Esophagus muscularis mucosa (tissue), 4 donors: ENCODE results near the gene CRB1. TPM values are rescaled to one million over a fixed set of nuclear protein-coding genes. Genes with fewer than 3 reads are reported as not detected.

Experiments used
- DNase-seq: peaks from one replicate; pipeline ENCODE4 v3.0.0-alpha.2; 2017; ENCODE audit errors: extremely low spot score
- H3K27ac ChIP-seq, 4 donors: fragments of 200-600 bp; sonication (generic); replicated peaks in 1 of 4; 1 replicate in 3 of 4; 2 replicates in 1 of 4; pipeline ENCODE4 v1.5.1; 2016 to 2019; ENCODE audit warnings: mild to moderate bottlenecking in 1 of 4
- H3K27me3 ChIP-seq, 4 donors: fragments of 200-600 bp; sonication (generic); one replicate each; pipeline versions ENCODE4 v1.5.1 to v1.6.0; 2016 to 2019
- H3K36me3 ChIP-seq, 4 donors: fragments of 200-600 bp; sonication (generic); one replicate each; pipeline ENCODE4 v1.5.1; 2016 to 2019
- H3K4me1 ChIP-seq, 4 donors: fragments of 200-600 bp; sonication (generic); one replicate each; pipeline ENCODE4 v1.5.1; 2016 to 2019
- H3K4me3 ChIP-seq, 4 donors: fragments of 200-600 bp; sonication (generic); 1 replicate in 2 of 4; 2 replicates in 2 of 4; pipeline ENCODE4 v1.5.1; 2016 to 2019; ENCODE audit warnings: mild to moderate bottlenecking in 4 of 4, moderate library complexity in 1 of 4
- H3K9me3 ChIP-seq, 4 donors: fragments of 200-600 bp; sonication (generic); 1 replicate in 3 of 4; 2 replicates in 1 of 4; pipeline ENCODE4 v1.5.1; 2016 to 2019
- CTCF ChIP-seq, 3 experiments: fragments of 200-600 bp in 2 of 3; fragments of 450-650 bp in 1 of 3; sonication (generic) in 2 of 3; IDR thresholded peaks; one replicate each; pipeline ENCODE4 v1.5.1; 2017 to 2019; ENCODE audit warnings: antibody characterized with exemption in 3 of 3, mild to moderate bottlenecking in 2 of 3, moderate library complexity in 1 of 3
- EP300 ChIP-seq: sonication (generic); formaldehyde crosslinking; IDR thresholded peaks from one replicate; pipeline ENCODE4 v1.6.1; 2017; ENCODE audit warnings: antibody characterized with exemption
- POLR2A ChIP-seq: fragments of 450-650 bp; IDR thresholded peaks from one replicate; pipeline ENCODE4 v1.6.1; 2017; ENCODE audit warnings: antibody characterized with exemption, moderate library complexity, mild to moderate bottlenecking, low read depth
- POLR2AphosphoS5 ChIP-seq, 2 donors: sonication (generic); formaldehyde crosslinking; IDR thresholded peaks; one replicate each; pipeline ENCODE4 v1.6.1; 2017; ENCODE audit warnings: antibody characterized with exemption in 2 of 2
- WGBS: methylation state at CpG from one replicate; pipeline ENCODE4 v1.1.5; 2018; 5-methylcytosine and 5-hydroxymethylcytosine counted together
- intact Hi-C: fragments of 100-400 bp; cut with DNase I; formaldehyde crosslinking; loops from one replicate; pipeline ENCODE4 v1.15.1; 2023
- total RNA-seq, 4 donors: library from RNA; depleted of rRNA; stranded (reverse); fragments of >200 nt; gene quantifications; one replicate each; pipeline versions ENCODE4 v1.1.0 to v1.2.1, GENCODE V29; 2016

The CRB1 gene
- total RNA-seq, 4 donors from 2014 or later, result 0.23 to 0.83 (median 0.38) TPM

GRCh38 chr1:197312163-197312562, 44.1 kb downstream of the CRB1 start:
- TF ChIP-seq EP300 (no peak), CTCF (IDR thresholded peaks at IDR 0.05) (no peak), POLR2A (no peak), POLR2AphosphoS5 (IDR thresholded peaks at IDR 0.05) (no peak)
- 85% methylated on average over 5 of the region's 5 CpGs for WGBS
- H3K36me3 ChIP-seq, result no peaks in the 10 kb centered on the region
- H3K9me3 ChIP-seq, result no peaks in the 10 kb centered on the region
- no peak overlapping the region for H3K4me3 ChIP-seq
- H3K27me3 ChIP-seq, result no peaks in the 10 kb centered on the region
- DNase-seq, result no peak
- intact Hi-C loops, result no loop called here
- no peak overlapping the region for H3K27ac ChIP-seq
- H3K4me1 ChIP-seq, result no peaks in the 10 kb centered on the region

- no peaks in the 10 kb centered on the region for H3K9me3 ChIP-seq
- no peaks in the 10 kb centered on the region for H3K4me1 ChIP-seq
- H3K27ac ChIP-seq, result no peak overlapping the region
- DNase-seq, result no peak
- 51% methylated on average over 5 of the region's 5 CpGs for WGBS
- no peaks in the 10 kb centered on the region for H3K36me3 ChIP-seq
- intact Hi-C loops, result no loop called here
- TF ChIP-seq EP300 (no peak), POLR2A (no peak), POLR2AphosphoS5 (IDR thresholded peaks at IDR 0.05) (no peak), CTCF (IDR thresholded peaks at IDR 0.05) (no peak)
- no peak overlapping the region for H3K4me3 ChIP-seq
- H3K27me3 ChIP-seq, result no peaks in the 10 kb centered on the region
These were observed 45.7 kb downstream of the CRB1 start for GRCh38 chr1:197313713-197314112.

GRCh38 chr1:197314682-197315081, 46.6 kb downstream of the CRB1 start:
- H3K4me1 ChIP-seq, result no peaks in the 10 kb centered on the region
- no peaks in the 10 kb centered on the region for H3K27me3 ChIP-seq
- H3K4me3 ChIP-seq, result no peak overlapping the region
- TF ChIP-seq CTCF (IDR thresholded peaks at IDR 0.05), result no peak
- no peak for TF ChIP-seq EP300
- no peak for TF ChIP-seq POLR2AphosphoS5 (IDR thresholded peaks at IDR 0.05)
- TF ChIP-seq POLR2A, result no peak
- H3K36me3 ChIP-seq, result no peaks in the 10 kb centered on the region
- no peak for DNase-seq
- intact Hi-C loops, result no loop called here
- no peaks in the 10 kb centered on the region for H3K9me3 ChIP-seq
- H3K27ac ChIP-seq, result no peak overlapping the region

- DNase-seq, result no peak
- no peak for TF ChIP-seq CTCF (IDR thresholded peaks at IDR 0.05)
- no peak for TF ChIP-seq POLR2A
- TF ChIP-seq EP300, result no peak
- no peak for TF ChIP-seq POLR2AphosphoS5 (IDR thresholded peaks at IDR 0.05)
- intact Hi-C loops, result no loop called here
- H3K9me3 ChIP-seq, result no peaks in the 10 kb centered on the region
- 81% methylated on average over 2 of the region's 2 CpGs for WGBS
- no peaks in the 10 kb centered on the region for H3K27me3 ChIP-seq
- no peak overlapping the region for H3K4me3 ChIP-seq
- no peaks in the 10 kb centered on the region for H3K4me1 ChIP-seq
- H3K36me3 ChIP-seq, result no peaks in the 10 kb centered on the region
- no peak overlapping the region for H3K27ac ChIP-seq
These were observed 51.6 kb downstream of the CRB1 start for GRCh38 chr1:197319631-197320030.

- Histone ChIP-seq H3K4me1 (no peaks in the 10 kb centered on the region), H3K9me3 (no peaks in the 10 kb centered on the region), H3K27ac (no peak overlapping the region), H3K27me3 (no peaks in the 10 kb centered on the region), H3K4me3 (no peak overlapping the region), H3K36me3 (no peaks in the 10 kb centered on the region)
- WGBS, result 80% methylated on average over 2 of the region's 2 CpGs
- TF ChIP-seq POLR2A (no peak), CTCF (IDR thresholded peaks at IDR 0.05) (no peak), EP300 (no peak), POLR2AphosphoS5 (IDR thresholded peaks at IDR 0.05) (no peak)
- no peak for DNase-seq
- intact Hi-C loops, result no loop called here
These were observed 53.0 kb downstream of the CRB1 start for GRCh38 chr1:197320991-197321531.
